Heart left ventricle (tissue), 13 donors: ENCODE data around the gene AKAP13.
"Not testable (repeated sequence)": the region's sequence is repeated elsewhere in the genome, so short reads cannot be mapped to it uniquely, and the experiment has no call there.

ENCODE experiments used
- CTCF ChIP-seq, 12 donors: fragments of 200-600 bp; sonication (generic) in 4 of 12; IDR thresholded peaks; one replicate each; pipeline versions ENCODE4 v1.5.0 to v1.8.0; 2018 to 2022; ENCODE audit warnings: antibody characterized with exemption in 12 of 12, mild to moderate bottlenecking in 5 of 12
- POLR2A ChIP-seq, 2 donors: fragments of 450-650 bp; IDR thresholded peaks; one replicate each; pipeline ENCODE4 v1.6.1; 2017; ENCODE audit warnings: antibody characterized with exemption in 2 of 2, mild to moderate bottlenecking in 2 of 2, moderate library complexity in 2 of 2
- donor health status: ischemic (EF 13 %, LVEDD 7.1; RV severe dilation, severe dysfunction).
- donor health status: DM: no; HTN: yes; CAD: no.
- donor health status: DM: no; HTN: no; CAD: no.
- donor health status: ischemic (EF 25% LVEDD 6.9; RV normal size, moderate dysfunction).
- donor health status: ischemic (EF 25% LVEDD 5.7; RV mildly dilated, moderate dysfunction).
- donor health status: ischemic (EF 35%, LVEDD 5.7; RV mildly dilated, moderate dysfunction).
- donor health status: nonischemic (EF 11% LVEDD 7.7; RV severe dilation, severe dysfunction).
- donor health status: DM: yes; HTN: yes; CAD: no.
- donor health status: PGD.
- donor health status: ischemic (EF 29% LVEDD 5.4; RV normal size, mild dysfunction).
- donor health status: nonischemic (EF 23%, LVEDD 6.1; RV moderate dilation, normal function).

DNA sequence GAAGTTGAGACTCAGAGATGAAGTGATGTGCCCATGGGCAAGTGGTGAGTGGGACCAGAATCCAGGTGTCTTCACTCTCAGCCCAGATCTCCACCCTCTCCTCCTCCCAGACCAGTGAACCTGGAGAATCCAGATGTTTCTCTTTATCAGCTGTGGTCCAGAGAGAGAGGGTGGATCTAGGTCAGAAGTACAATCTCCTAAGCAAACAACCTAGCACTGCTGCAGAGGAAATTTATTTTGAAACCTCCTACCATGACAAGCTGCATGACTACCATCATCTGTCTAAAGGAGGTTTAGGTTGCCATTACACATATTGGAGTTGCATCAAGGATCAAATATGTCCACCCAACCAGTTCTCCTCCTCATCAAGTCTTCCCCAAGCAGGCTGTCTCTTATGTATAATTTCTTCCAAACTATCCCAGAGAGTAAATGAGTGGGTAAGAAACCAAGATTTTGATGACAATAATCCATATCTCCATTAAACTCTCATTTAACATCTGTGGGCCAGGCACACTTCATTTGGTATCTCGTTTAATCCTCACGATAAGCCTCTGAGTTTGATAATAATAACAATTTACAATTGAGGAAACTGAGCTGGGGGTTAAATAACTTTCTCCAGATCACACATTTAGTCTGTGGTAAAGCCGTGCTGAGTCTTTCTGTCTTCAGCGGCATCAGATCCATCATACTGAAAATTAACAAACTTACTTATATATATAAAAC lies 35.0 kb upstream of the AKAP13 start:
- TF ChIP-seq POLR2A, CTCF (IDR thresholded peaks at IDR 0.05): not testable (repeated sequence)
